ENCODE results near the gene RFFL. TPM values are rescaled to one million over a fixed set of nuclear protein-coding genes. Genes with fewer than 3 reads are reported as not detected.
"Not testable (repeated sequence)": the region's sequence is repeated elsewhere in the genome, so short reads cannot be mapped to it uniquely, and the experiment has no call there.

RFFL gene
- total RNA-seq, 6 experiments from 2014 or later, result 12.0 to 18.5 (median 13.6) TPM

DNA sequence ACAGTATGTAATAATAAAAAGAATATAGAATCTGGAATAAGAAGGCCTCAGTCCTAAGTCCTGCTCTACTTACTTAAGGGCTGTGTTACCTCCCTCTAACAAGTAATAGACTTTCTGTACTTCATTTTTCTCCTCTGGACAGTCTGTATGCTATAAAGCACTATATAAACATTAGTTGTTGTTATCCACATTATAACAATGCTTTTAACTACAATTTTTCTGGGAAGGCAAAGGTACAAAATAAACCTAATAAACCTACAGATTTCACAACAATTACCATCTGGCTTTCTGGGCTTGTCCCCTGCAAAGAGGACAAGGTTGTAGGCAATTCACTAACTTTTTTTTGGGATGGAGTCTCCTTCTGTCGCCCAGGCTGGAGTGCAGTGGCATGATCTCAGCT lies 32.7 kb downstream of the RFFL start:
- TF ChIP-seq, protein P1, sequence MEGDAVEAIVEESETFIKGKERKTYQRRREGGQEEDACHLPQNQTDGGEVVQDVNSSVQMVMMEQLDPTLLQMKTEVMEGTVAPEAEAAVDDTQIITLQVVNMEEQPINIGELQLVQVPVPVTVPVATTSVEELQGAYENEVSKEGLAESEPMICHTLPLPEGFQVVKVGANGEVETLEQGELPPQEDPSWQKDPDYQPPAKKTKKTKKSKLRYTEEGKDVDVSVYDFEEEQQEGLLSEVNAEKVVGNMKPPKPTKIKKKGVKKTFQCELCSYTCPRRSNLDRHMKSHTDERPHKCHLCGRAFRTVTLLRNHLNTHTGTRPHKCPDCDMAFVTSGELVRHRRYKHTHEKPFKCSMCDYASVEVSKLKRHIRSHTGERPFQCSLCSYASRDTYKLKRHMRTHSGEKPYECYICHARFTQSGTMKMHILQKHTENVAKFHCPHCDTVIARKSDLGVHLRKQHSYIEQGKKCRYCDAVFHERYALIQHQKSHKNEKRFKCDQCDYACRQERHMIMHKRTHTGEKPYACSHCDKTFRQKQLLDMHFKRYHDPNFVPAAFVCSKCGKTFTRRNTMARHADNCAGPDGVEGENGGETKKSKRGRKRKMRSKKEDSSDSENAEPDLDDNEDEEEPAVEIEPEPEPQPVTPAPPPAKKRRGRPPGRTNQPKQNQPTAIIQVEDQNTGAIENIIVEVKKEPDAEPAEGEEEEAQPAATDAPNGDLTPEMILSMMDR (IDR thresholded peaks at IDR 0.05), result no peak

DNA sequence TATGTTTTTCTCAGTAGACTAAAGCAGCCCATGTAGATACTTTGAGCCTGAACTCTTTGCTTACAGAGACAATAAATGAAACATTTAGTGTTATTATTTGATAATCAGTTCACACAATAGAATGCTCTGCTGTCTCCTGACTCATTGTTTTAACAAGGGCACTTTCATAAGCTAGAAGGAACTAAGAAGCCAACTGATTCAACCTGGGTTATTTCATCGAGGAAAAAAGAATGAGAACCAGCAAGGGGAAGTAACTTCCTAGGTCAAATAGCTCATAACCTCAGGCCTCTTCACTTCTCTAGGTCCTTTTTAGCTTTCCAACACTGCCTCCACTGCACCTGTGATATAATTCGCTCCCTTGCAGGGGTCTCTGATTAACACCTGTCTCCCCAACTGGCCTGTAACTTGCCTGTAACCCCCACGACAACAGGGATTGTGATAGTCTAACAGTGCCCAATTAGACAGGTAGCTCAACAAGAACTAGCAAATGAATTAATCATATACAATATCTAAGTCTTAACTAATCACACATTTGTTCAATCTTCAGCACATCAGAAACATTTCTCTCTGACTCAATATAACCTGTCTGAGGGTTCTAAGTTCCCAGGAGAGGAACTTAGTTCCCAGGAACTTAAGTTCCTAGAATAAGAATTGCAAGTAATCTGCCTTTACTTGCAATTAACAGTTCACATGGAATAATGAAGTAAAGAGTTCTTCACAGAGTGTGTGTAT lies 34.8 kb downstream of the RFFL start:
- Mint-ChIP-seq H3K9me3 (no peaks in the 10 kb centered on the region), H3K4me1 (ENCODE audit: low read depth) (peaks cover 9% of the 10 kb centered on the region), H3K27me3 (ENCODE audit: insufficient read depth) (no peaks in the 10 kb centered on the region), H3K27ac (peak overlapping the region; percentile 50; the same call in 1 of the 2 replicates), H3K36me3 (ENCODE audit: low read depth) (no peaks in the 10 kb centered on the region), H3K4me3 (no peak overlapping the region)
- TF ChIP-seq, protein P1 (IDR thresholded peaks at IDR 0.05), result no peak
- DNase-seq, result no peak

More for the DNA sequence above, 32.7 kb downstream of the RFFL start:
- no peak overlapping the region for H3K4me3 Mint-ChIP-seq
- H3K4me1 Mint-ChIP-seq (ENCODE audit: low read depth), result peaks cover 9% of the 10 kb centered on the region
- no peak overlapping the region for H3K27ac Mint-ChIP-seq
- no peaks in the 10 kb centered on the region for H3K9me3 Mint-ChIP-seq
- no peaks in the 10 kb centered on the region for H3K36me3 Mint-ChIP-seq (ENCODE audit: low read depth)
- DNase-seq, result no peak
- no peaks in the 10 kb centered on the region for H3K27me3 Mint-ChIP-seq (ENCODE audit: insufficient read depth)

DNA sequence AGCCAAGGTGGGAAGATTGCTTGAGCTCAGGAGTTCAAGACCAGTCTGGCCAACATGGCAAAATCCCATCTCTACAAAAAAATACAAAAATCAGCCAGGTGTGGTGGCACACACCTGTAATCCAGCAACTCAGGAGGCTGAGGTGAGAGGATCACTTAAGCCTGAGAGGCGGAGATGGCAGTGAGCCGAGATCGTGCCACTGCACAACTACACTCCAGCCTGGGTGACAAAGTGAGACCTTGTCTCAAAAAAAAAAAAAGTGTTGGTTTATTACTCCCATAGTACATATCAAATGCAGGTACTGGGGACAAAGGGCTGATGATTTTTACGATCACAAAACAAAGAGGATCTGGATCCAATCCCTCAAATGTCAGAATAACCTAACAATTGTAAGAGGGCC lies 35.4 kb downstream of the RFFL start:
- H3K36me3 Mint-ChIP-seq (ENCODE audit: low read depth); DNase-seq; H3K9me3 Mint-ChIP-seq; H3K4me3 Mint-ChIP-seq; H3K27me3 Mint-ChIP-seq (ENCODE audit: insufficient read depth); H3K27ac Mint-ChIP-seq: not testable (repeated sequence)
- peaks cover 15% of the 10 kb centered on the region for H3K4me1 Mint-ChIP-seq (ENCODE audit: low read depth)

DNA sequence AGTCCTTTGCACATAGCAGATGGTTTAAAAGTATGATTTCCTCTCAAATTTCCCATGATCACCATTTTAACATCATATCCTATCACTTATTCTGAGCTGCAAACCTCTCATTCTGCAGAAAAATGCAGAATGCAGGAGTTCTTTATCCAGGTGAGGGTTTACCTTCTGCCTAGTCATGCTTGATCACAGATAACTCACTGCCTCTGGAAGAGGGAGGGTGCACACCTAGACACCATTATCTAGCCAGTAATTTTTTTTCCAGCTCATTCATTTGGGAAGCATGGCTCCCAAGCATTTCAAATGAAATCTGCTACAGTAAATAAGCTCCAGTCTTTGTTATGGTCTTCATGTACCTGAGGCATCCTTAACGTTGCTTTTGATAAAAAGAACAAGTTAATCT lies 38.0 kb downstream of the RFFL start:
- TF ChIP-seq, protein P1 (IDR thresholded peaks at IDR 0.05), result no peak
- Mint-ChIP-seq H3K36me3 (ENCODE audit: low read depth) (peaks cover 7% of the 10 kb centered on the region; the same call in 1 of the 2 replicates), H3K9me3 (no peaks in the 10 kb centered on the region), H3K27me3 (ENCODE audit: insufficient read depth) (no peaks in the 10 kb centered on the region; the same call in 1 of the 2 replicates), H3K27ac (no peak overlapping the region), H3K4me3 (no peak overlapping the region), H3K4me1 (ENCODE audit: low read depth) (peaks cover 36% of the 10 kb centered on the region)
- no peak for DNase-seq

DNA sequence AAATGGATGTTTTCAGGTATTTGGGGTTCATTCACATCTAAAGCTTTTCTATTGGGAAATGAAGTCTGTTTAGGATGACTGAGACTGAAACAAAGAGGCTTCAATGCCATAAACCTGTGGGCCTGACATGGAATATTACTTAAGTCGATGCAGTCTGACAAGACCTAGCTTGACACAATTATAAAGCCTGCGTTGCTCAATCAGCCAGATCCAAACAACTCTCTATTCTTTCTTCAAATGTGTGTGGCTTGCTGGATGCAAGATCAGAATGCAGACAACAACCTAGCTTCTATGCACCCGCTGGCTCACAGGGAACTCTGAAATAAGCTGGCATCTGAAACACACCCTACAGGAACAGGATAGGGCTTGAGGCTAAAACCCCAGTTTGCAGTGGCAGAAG lies 40.0 kb downstream of the RFFL start:
- Mint-ChIP-seq H3K4me1 (ENCODE audit: low read depth) (peaks cover 31% of the 10 kb centered on the region), H3K36me3 (ENCODE audit: low read depth) (peaks cover 14% of the 10 kb centered on the region; the same call in 1 of the 2 replicates), H3K27me3 (ENCODE audit: insufficient read depth) (no peaks in the 10 kb centered on the region; the same call in none of the 2 replicates), H3K27ac (peak overlapping the region; percentile 99), H3K4me3 (no peak overlapping the region), H3K9me3 (no peaks in the 10 kb centered on the region)
- DNase-seq, result no peak
- TF ChIP-seq, protein P1 (IDR thresholded peaks at IDR 0.05), result no peak

DNA sequence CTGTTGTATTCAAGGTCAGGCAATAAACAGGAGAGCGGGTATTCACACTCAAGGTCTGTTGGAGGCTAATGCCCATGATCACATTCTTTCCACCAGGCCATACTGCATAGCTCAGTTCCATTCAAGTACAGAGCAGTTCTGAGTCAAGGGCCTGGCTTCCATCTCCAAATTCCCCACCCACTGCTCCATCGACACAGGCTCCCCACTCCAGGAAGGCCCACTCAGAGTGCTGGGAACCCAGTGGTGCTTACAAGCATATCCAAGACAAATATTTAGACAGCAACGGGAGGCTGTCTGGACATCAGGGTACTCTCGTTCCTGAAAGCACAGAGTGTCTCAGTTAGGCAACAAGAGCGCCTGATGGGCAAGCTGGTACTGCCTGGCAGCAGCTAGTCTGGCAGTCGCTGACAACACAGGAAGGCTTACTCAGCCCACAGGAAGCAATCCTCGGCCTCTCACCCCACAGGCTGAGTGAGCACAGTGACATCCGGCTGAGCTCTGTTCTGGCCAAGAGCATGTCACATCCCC lies 40.9 kb downstream of the RFFL start:
- TF ChIP-seq, protein P1 (IDR thresholded peaks at IDR 0.05), result peak; percentile 32
- H3K4me1 Mint-ChIP-seq (ENCODE audit: low read depth), result peaks cover 27% of the 10 kb centered on the region
- peak; percentile 90 for DNase-seq
- H3K36me3 Mint-ChIP-seq (ENCODE audit: low read depth), result peaks cover 14% of the 10 kb centered on the region; the same call in 1 of the 2 replicates
- no peaks in the 10 kb centered on the region for H3K9me3 Mint-ChIP-seq
- H3K27me3 Mint-ChIP-seq (ENCODE audit: insufficient read depth), result no peaks in the 10 kb centered on the region; the same call in none of the 2 replicates
- H3K27ac Mint-ChIP-seq, result peak overlapping the region; percentile 99
- peak overlapping the region; percentile 70 for H3K4me3 Mint-ChIP-seq

All from HFFc6 (cell line).